GM23338 (cell line): Measurements from ENCODE around the gene PLD6. TPM values are rescaled to one million over a fixed set of nuclear protein-coding genes. Genes with fewer than 3 reads are reported as not detected.

Experiments used
- ATAC-seq: fragments of 200-7000 bp; cut with Tn5 transposase; 3 replicates; pipeline ENCODE4 v1.9.1; 2020
- DNase-seq: peaks from one replicate; pipeline ENCODE4 v3.0.0-alpha.2; 2015; ENCODE audit warnings: low spot score
- H2AFZ ChIP-seq: fragments of 200-600 bp; sonication (generic); 2 replicates; pipeline ENCODE4 v1.8.0; 2016; ENCODE audit warnings: antibody characterized with exemption, mild to moderate bottlenecking, moderate library complexity
- H3F3A ChIP-seq: fragments of 200-600 bp; sonication (generic); replicated peaks from 2 replicates; pipeline ENCODE4 v1.8.0; 2017; ENCODE audit warnings: antibody characterized with exemption, mixed run types, low read depth
- H3K27ac ChIP-seq: fragments of 200-600 bp; sonication (generic); 2 replicates; pipeline ENCODE4 v1.6.1; 2016; ENCODE audit warnings: low read depth
- H3K27me3 ChIP-seq: fragments of 200-600 bp; sonication (generic); 2 replicates; pipeline ENCODE4 v1.8.0; 2016; ENCODE audit warnings: mild to moderate bottlenecking, mixed run types, moderate library complexity; ENCODE audit not compliant: insufficient read depth
- H3K36me3 ChIP-seq: fragments of 200-600 bp; sonication (generic); 2 replicates; pipeline ENCODE4 v1.8.0; 2016; ENCODE audit warnings: mild to moderate bottlenecking; ENCODE audit not compliant: insufficient read depth
- H3K4me1 ChIP-seq: fragments of 200-600 bp; sonication (generic); 2 replicates; pipeline ENCODE4 v1.8.0; 2016; ENCODE audit warnings: mild to moderate bottlenecking, moderate library complexity; ENCODE audit not compliant: insufficient read depth
- H3K4me2 ChIP-seq: fragments of 200-600 bp; sonication (generic); 2 replicates; pipeline ENCODE4 v1.7.1; 2017; ENCODE audit warnings: mixed run types
- H3K4me3 ChIP-seq: fragments of 200-600 bp; sonication (generic); 2 replicates; pipeline ENCODE4 v1.6.1; 2016; ENCODE audit warnings: mixed run types
- H3K79me2 ChIP-seq: fragments of 200-600 bp; sonication (generic); replicated peaks from 2 replicates; pipeline ENCODE4 v1.8.0; 2017; ENCODE audit warnings: mild to moderate bottlenecking; ENCODE audit not compliant: insufficient read depth
- H3K9me2 ChIP-seq: fragments of 200-600 bp; sonication (generic); 2 replicates; pipeline ENCODE4 v1.8.0; 2017; ENCODE audit not compliant: insufficient read depth
- H4K20me1 ChIP-seq: fragments of 200-600 bp; sonication (generic); replicated peaks from 2 replicates; pipeline ENCODE4 v1.8.0; 2017; ENCODE audit warnings: mild to moderate bottlenecking; ENCODE audit not compliant: insufficient read depth
- H3K27ac Mint-ChIP-seq: 2 replicates; pipeline ENCODE4 v1.8.0; 2020; ENCODE audit warnings: inconsistent platforms, mild to moderate bottlenecking, moderate library complexity, mixed read lengths
- H3K27me3 Mint-ChIP-seq: 3 replicates; pipeline ENCODE4 v1.8.0; 2022; ENCODE audit warnings: low read depth, mild to moderate bottlenecking, moderate library complexity, mixed read lengths, inconsistent platforms; ENCODE audit not compliant: insufficient read depth, poor library complexity
- H3K36me3 Mint-ChIP-seq: 3 replicates; pipeline ENCODE4 v1.8.0; 2021; ENCODE audit warnings: low read depth, mild to moderate bottlenecking, inconsistent platforms, moderate library complexity, mixed read lengths
- H3K4me1 Mint-ChIP-seq: 3 replicates; pipeline ENCODE4 v1.8.0; 2020; ENCODE audit warnings: mild to moderate bottlenecking, inconsistent platforms, mixed read lengths
- H3K4me3 Mint-ChIP-seq: 3 replicates; pipeline ENCODE4 v1.8.0; 2021; ENCODE audit warnings: moderate library complexity, mild to moderate bottlenecking, inconsistent platforms, mixed read lengths
- H3K9me3 Mint-ChIP-seq: 3 replicates; pipeline ENCODE4 v1.8.0; 2020; ENCODE audit warnings: moderate library complexity, mild to moderate bottlenecking, inconsistent platforms, mixed read lengths
- CREB1 ChIP-seq: fragments of 250-450 bp; sonication (Bioruptor Pico); IDR thresholded peaks from 2 replicates; pipeline ENCODE4 v1.5.0; 2020; ENCODE audit warnings: low read depth, mild to moderate bottlenecking, moderate library complexity
- EZH2 ChIP-seq: fragments of 200-600 bp; sonication (generic); IDR thresholded peaks from one replicate; pipeline ENCODE4 v1.8.0; 2017; ENCODE audit warnings: antibody characterized with exemption, mild to moderate bottlenecking, low read depth; ENCODE audit not compliant: unreplicated experiment
- EZH2phosphoT487 ChIP-seq: fragments of 200-600 bp; sonication (generic); IDR thresholded peaks from one replicate; pipeline ENCODE4 v1.8.1; 2018; ENCODE audit warnings: antibody characterized with exemption; ENCODE audit not compliant: unreplicated experiment
- JUNB ChIP-seq: IDR thresholded peaks from one replicate; pipeline ENCODE4 v1.6.1; 2016; ENCODE audit warnings: antibody characterized with exemption; ENCODE audit not compliant: unreplicated experiment
- NANOG ChIP-seq: IDR thresholded peaks from 2 replicates; pipeline ENCODE4 v1.6.1; 2016; ENCODE audit warnings: antibody characterized with exemption, borderline replicate concordance
- POLR2AphosphoS5 ChIP-seq: IDR thresholded peaks from 2 replicates; pipeline ENCODE4 v1.6.1; 2016; ENCODE audit warnings: antibody characterized with exemption, low read depth
- REST ChIP-seq: IDR thresholded peaks from one replicate; pipeline ENCODE4 v1.6.1; 2018; ENCODE audit warnings: antibody characterized with exemption; ENCODE audit not compliant: unreplicated experiment
- STAT1 ChIP-seq: IDR thresholded peaks from one replicate; pipeline ENCODE4 v1.6.1; 2016; ENCODE audit warnings: antibody characterized with exemption; ENCODE audit not compliant: unreplicated experiment
- ZNF114 ChIP-seq: fragments of 250-450 bp; sonication (Bioruptor Pico); IDR thresholded peaks from 2 replicates; pipeline ENCODE4 v1.5.0; 2020; ENCODE audit warnings: mild to moderate bottlenecking, moderate library complexity
- ZNF331 ChIP-seq: fragments of 250-450 bp; sonication (Bioruptor Pico); IDR thresholded peaks from 2 replicates; pipeline ENCODE4 v1.5.0; 2020; ENCODE audit warnings: low read depth, mild to moderate bottlenecking, moderate library complexity
- ZNF462 ChIP-seq: fragments of 250-450 bp; sonication (Bioruptor Pico); IDR thresholded peaks from 2 replicates; pipeline ENCODE4 v1.5.0; 2020; ENCODE audit warnings: mild to moderate bottlenecking, moderate library complexity
- polyA plus RNA-seq: library from polyadenylated mRNA; unstranded; fragments of >200 nt; fragmentation: Nextera tagmentation; extraction: Ambion mirVana; gene quantifications from 2 replicates; pipeline ENCODE4 v1.2.1, GENCODE V29; 2016
- total RNA-seq: library from RNA; depleted of rRNA; stranded (reverse); fragments of >200 nt; shearing (Covaris generic); gene quantifications from 2 replicates; pipeline ENCODE4 v1.2.3, GENCODE V29; 2014
- TF ChIP-seq, protein P1 (sequence below), 2 experiments: fragments of 200-600 bp in 1 of 2; sonication (generic) in 1 of 2; conservative IDR thresholded peaks; 2 replicates each; pipeline versions ENCODE4 v1.5.1 to v1.6.1; 2016 to 2017; ENCODE audit warnings: antibody characterized with exemption in 2 of 2, low read depth in 2 of 2, mild to moderate bottlenecking in 2 of 2, moderate library complexity in 1 of 2
- TF ChIP-seq, protein P2 (sequence below): IDR thresholded peaks from 2 replicates; pipeline ENCODE4 v1.6.1; 2016; ENCODE audit warnings: antibody characterized with exemption

Gene PLD6
- total and polyA plus RNA-seq, 2 experiments from 2014 or later = not detected

DNA sequence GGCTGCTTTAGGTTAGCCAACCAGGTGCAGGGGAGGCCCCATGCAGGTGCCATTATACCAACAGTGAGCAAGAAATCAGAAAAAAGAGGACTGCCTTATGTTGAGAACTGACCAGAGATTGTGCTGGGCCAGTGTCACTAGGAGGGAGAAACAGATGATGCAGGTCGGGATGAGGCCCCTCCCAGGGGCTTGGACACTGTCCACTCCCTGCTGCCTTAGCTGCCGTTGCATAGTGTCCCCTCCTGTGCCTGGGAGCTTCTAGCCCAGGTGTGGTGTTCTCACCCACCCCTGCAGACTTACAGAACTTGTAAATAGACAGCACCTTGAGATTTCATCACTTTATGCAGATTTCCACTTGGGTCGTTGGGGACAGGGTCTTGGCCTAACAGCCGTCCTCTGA, 36.7 kb downstream of the PLD6 start:
- no peak overlapping the region for H3K4me2 ChIP-seq
- no peaks in the 10 kb centered on the region; the same call in 1 of the 2 replicates for H4K20me1 ChIP-seq
- H3K9me2 ChIP-seq = no peaks in the 10 kb centered on the region
- Mint-ChIP-seq H3K9me3 (no peaks in the 10 kb centered on the region), H3K36me3 (peaks cover 37% of the 10 kb centered on the region), H3K27ac (peak overlapping the region; percentile 64), H3K4me1 (peaks cover 11% of the 10 kb centered on the region), H3K4me3 (no peak overlapping the region), H3K27me3 (peaks cover 18% of the 10 kb centered on the region)
- H3K4me3 ChIP-seq = no peak overlapping the region
- no peak overlapping the region for H3K27ac ChIP-seq
- no peak for TF ChIP-seq EZH2
- no peak for TF ChIP-seq ZNF331 (CRISPR knock-in tag)
- TF ChIP-seq ZNF462 (CRISPR knock-in tag) = no peak
- TF ChIP-seq ZNF114 (CRISPR knock-in tag) = no peak
- TF ChIP-seq, protein P1, sequence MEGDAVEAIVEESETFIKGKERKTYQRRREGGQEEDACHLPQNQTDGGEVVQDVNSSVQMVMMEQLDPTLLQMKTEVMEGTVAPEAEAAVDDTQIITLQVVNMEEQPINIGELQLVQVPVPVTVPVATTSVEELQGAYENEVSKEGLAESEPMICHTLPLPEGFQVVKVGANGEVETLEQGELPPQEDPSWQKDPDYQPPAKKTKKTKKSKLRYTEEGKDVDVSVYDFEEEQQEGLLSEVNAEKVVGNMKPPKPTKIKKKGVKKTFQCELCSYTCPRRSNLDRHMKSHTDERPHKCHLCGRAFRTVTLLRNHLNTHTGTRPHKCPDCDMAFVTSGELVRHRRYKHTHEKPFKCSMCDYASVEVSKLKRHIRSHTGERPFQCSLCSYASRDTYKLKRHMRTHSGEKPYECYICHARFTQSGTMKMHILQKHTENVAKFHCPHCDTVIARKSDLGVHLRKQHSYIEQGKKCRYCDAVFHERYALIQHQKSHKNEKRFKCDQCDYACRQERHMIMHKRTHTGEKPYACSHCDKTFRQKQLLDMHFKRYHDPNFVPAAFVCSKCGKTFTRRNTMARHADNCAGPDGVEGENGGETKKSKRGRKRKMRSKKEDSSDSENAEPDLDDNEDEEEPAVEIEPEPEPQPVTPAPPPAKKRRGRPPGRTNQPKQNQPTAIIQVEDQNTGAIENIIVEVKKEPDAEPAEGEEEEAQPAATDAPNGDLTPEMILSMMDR (conservative IDR thresholded peaks at IDR 0.05; ENCODE audit: low read depth in 2 of 2) = no peak
- TF ChIP-seq, protein P2, sequence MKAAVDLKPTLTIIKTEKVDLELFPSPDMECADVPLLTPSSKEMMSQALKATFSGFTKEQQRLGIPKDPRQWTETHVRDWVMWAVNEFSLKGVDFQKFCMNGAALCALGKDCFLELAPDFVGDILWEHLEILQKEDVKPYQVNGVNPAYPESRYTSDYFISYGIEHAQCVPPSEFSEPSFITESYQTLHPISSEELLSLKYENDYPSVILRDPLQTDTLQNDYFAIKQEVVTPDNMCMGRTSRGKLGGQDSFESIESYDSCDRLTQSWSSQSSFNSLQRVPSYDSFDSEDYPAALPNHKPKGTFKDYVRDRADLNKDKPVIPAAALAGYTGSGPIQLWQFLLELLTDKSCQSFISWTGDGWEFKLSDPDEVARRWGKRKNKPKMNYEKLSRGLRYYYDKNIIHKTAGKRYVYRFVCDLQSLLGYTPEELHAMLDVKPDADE = no peak
- no peak for TF ChIP-seq POLR2AphosphoS5
- no peak for TF ChIP-seq STAT1
- TF ChIP-seq EZH2phosphoT487 = no peak
- no peak for TF ChIP-seq JUNB
- no peak for TF ChIP-seq CREB1
- TF ChIP-seq NANOG = no peak
- TF ChIP-seq REST = no peak
- no peak for ATAC-seq
- H2AFZ ChIP-seq = no peak overlapping the region
- no peaks in the 10 kb centered on the region for H3K79me2 ChIP-seq
- H3K27me3 ChIP-seq = no peaks in the 10 kb centered on the region
- no peaks in the 10 kb centered on the region; the same call in 1 of the 2 replicates for H3K36me3 ChIP-seq
- no peaks in the 10 kb centered on the region for H3F3A ChIP-seq
- DNase-seq = no peak
- H3K4me1 ChIP-seq = no peaks in the 10 kb centered on the region
